Transverse colon (tissue), 4 donors: ENCODE measurements around the gene CFH. TPM values are rescaled to one million over a fixed set of nuclear protein-coding genes. Genes with fewer than 3 reads are reported as not detected.

Experiments
- DNase-seq: peaks from one replicate; pipeline ENCODE4 v3.0.0-alpha.2; 2019
- H3K27ac ChIP-seq, 4 donors: fragments of 200-600 bp; sonication (generic); 2 replicates each; pipeline ENCODE4 v1.5.1; 2016 to 2018; ENCODE audit warnings: inconsistent platforms in 4 of 4
- H3K27me3 ChIP-seq: fragments of 200-600 bp; sonication (generic); 2 replicates; pipeline ENCODE4 v1.5.1; 2017; ENCODE audit warnings: inconsistent platforms
- H3K36me3 ChIP-seq, 4 donors: fragments of 200-600 bp; sonication (generic); 2 replicates each; pipeline ENCODE4 v1.5.1; 2017 to 2019; ENCODE audit warnings: inconsistent platforms in 4 of 4
- H3K4me1 ChIP-seq, 4 donors: fragments of 200-600 bp; sonication (generic); 2 replicates each; pipeline ENCODE4 v1.5.1; 2017 to 2020; ENCODE audit warnings: inconsistent platforms in 4 of 4
- H3K4me3 ChIP-seq, 4 donors: fragments of 200-600 bp; sonication (generic); 1 replicate in 1 of 4; 2 replicates in 3 of 4; pipeline versions ENCODE4 v1.5.1 to v1.6.1; 2017 to 2019; ENCODE audit warnings: inconsistent platforms in 4 of 4
- H3K9me3 ChIP-seq, 2 donors: fragments of 200-600 bp; sonication (generic); 2 replicates each; pipeline ENCODE4 v1.5.1; 2017 to 2019; ENCODE audit warnings: inconsistent platforms in 2 of 2
- CTCF ChIP-seq, 5 experiments: fragments of 200-600 bp in 3 of 5; fragments of 450-650 bp in 2 of 5; sonication (generic) in 3 of 5; IDR thresholded peaks; 1 replicate in 2 of 5; 2 replicates in 3 of 5; pipeline ENCODE4 v1.5.1; 2016 to 2017; ENCODE audit warnings: antibody characterized with exemption in 5 of 5, inconsistent platforms in 3 of 5, mild to moderate bottlenecking in 2 of 5, moderate library complexity in 1 of 5
- EP300 ChIP-seq: sonication (generic); formaldehyde crosslinking; IDR thresholded peaks from one replicate; pipeline ENCODE4 v1.6.1; 2017; ENCODE audit warnings: antibody characterized with exemption, low read depth
- POLR2A ChIP-seq: fragments of 450-650 bp; IDR thresholded peaks from one replicate; pipeline ENCODE4 v1.6.1; 2016; ENCODE audit warnings: antibody characterized with exemption, mild to moderate bottlenecking, moderate library complexity
- POLR2AphosphoS5 ChIP-seq, 3 donors: sonication (generic); formaldehyde crosslinking; IDR thresholded peaks; one replicate each; pipeline ENCODE4 v1.6.1; 2016; ENCODE audit warnings: antibody characterized with exemption in 3 of 3
- WGBS, 2 donors: methylation state at CpG; one replicate each; pipeline ENCODE4 v1.1.5; 2018; ENCODE audit warnings: low coverage in 1 of 2; 5-methylcytosine and 5-hydroxymethylcytosine counted together
- in situ Hi-C, 4 donors: fragments of 200-750 bp; cut with MboI; loops; one replicate each; pipeline versions ENCODE4 v1.15.0 to v1.15.1; 2017; ENCODE audit warnings: low sequenced_read_pairs in 3 of 4, low pct_ligation_motif_present in 1 of 4, low pct_unique_long_range_greater_than_20kb in 1 of 4
- intact Hi-C: fragments of 100-400 bp; cut with DNase I; formaldehyde crosslinking; loops from one replicate; pipeline ENCODE4 v1.15.1; 2023; ENCODE audit warnings: low total_unique reads
- total RNA-seq, 4 donors: library from RNA; depleted of rRNA; stranded (reverse); fragments of >200 nt; gene quantifications; one replicate each; pipeline ENCODE4 v1.1.0, GENCODE V29; 2016

CFH gene
- total RNA-seq, 4 donors from 2014 or later = 5.2 to 92.3 (median 23.6) TPM

GRCh38 chr1:196677781-196678509 is 26.1 kb downstream of the CFH start:
- no peak for DNase-seq
- Histone ChIP-seq H3K4me3 (no peak overlapping the region), H3K9me3 (no peaks in the 10 kb centered on the region), H3K27me3 (no peaks in the 10 kb centered on the region), H3K4me1 (no peaks in the 10 kb centered on the region), H3K27ac (no peak overlapping the region), H3K36me3 (no peaks in the 10 kb centered on the region)
- 43 to 44% methylated on average over 2 of the region's 2 CpGs for WGBS, 2 donors
- TF ChIP-seq POLR2AphosphoS5 (IDR thresholded peaks at IDR 0.05) = no peak
- no peak for TF ChIP-seq EP300
- no peak for TF ChIP-seq CTCF (IDR thresholded peaks at IDR 0.05)
- no peak for TF ChIP-seq POLR2A
- in situ Hi-C loops (no loop called here), intact Hi-C loops (no loop called here)

- intact Hi-C loops (no loop called here), in situ Hi-C loops (no loop called here)
- 40 to 43% methylated on average over 2 to 3 of the region's 3 CpGs for WGBS, 2 donors
- no peaks in the 10 kb centered on the region for H3K4me1 ChIP-seq
- TF ChIP-seq POLR2AphosphoS5 (IDR thresholded peaks at IDR 0.05) (no peak), POLR2A (no peak), EP300 (no peak), CTCF (IDR thresholded peaks at IDR 0.05) (no peak)
- H3K27me3 ChIP-seq = no peaks in the 10 kb centered on the region
- H3K27ac ChIP-seq = no peak overlapping the region
- no peaks in the 10 kb centered on the region for H3K9me3 ChIP-seq
- H3K4me3 ChIP-seq = no peak overlapping the region
- no peaks in the 10 kb centered on the region for H3K36me3 ChIP-seq
- no peak for DNase-seq
These were observed 26.7 kb downstream of the CFH start for GRCh38 chr1:196678510-196678884.

- Histone ChIP-seq H3K4me1 (no peaks in the 10 kb centered on the region), H3K27ac (no peak overlapping the region), H3K9me3 (no peaks in the 10 kb centered on the region), H3K4me3 (no peak overlapping the region), H3K27me3 (no peaks in the 10 kb centered on the region), H3K36me3 (no peaks in the 10 kb centered on the region)
- DNase-seq = no peak
- in situ Hi-C loops (no loop called here), intact Hi-C loops (no loop called here)
- TF ChIP-seq POLR2AphosphoS5 (IDR thresholded peaks at IDR 0.05) (no peak), POLR2A (no peak), EP300 (no peak), CTCF (IDR thresholded peaks at IDR 0.05) (no peak)
- WGBS, 2 donors = 64 to 83% methylated on average over 1 to 2 of the region's 2 CpGs
These were observed 28.3 kb downstream of the CFH start for GRCh38 chr1:196680107-196680506.

- intact Hi-C loops = no loop called here
- in situ Hi-C loops = no loop called here
- 74 to 90% methylated on average over 4 of the region's 4 CpGs for WGBS, 2 donors
These were observed 32.6 kb downstream of the CFH start for GRCh38 chr1:196684476-196684875.

More at GRCh38 chr1:196684476-196684875, 32.6 kb downstream of the CFH start:
- no peak overlapping the region for H3K4me3 ChIP-seq
- no peak overlapping the region for H3K27ac ChIP-seq
- no peak for TF ChIP-seq CTCF (IDR thresholded peaks at IDR 0.05)
- TF ChIP-seq POLR2A = no peak
- no peak for TF ChIP-seq POLR2AphosphoS5 (IDR thresholded peaks at IDR 0.05)
- no peak for TF ChIP-seq EP300
- H3K9me3 ChIP-seq = no peaks in the 10 kb centered on the region
- no peaks in the 10 kb centered on the region for H3K27me3 ChIP-seq
- DNase-seq = no peak
- H3K4me1 ChIP-seq = no peaks in the 10 kb centered on the region
- no peaks in the 10 kb centered on the region for H3K36me3 ChIP-seq
